ENCODE data around the gene SCAMP3.
"Not testable (repeated sequence)": the region's sequence is repeated elsewhere in the genome, so short reads cannot be mapped to it uniquely, and the experiment has no call there.

SCAMP3 gene

GRCh38 chr1:155261852-155262673 lies at the start of gene SCAMP3:
SCAMP3 (minus strand) TSS chr1:155262360; CDS start chr1:155262151, 209 bp downstream.
- DNase-seq, result peak; percentile 96 to 98

- no peak for DNase-seq
These were observed 47.4 kb upstream of the SCAMP3 start for GRCh38 chr1:155309423-155310021.

GRCh38 chr1:155308493-155309422 lies 46.6 kb upstream of the SCAMP3 start, which contains the start of gene FDPS:
FDPS (plus strand) TSS chr1:155308866; CDS start chr1:155309790, 924 bp downstream.
- DNase-seq, result peak; percentile 97

GRCh38 chr1:155307247-155307740 lies 45.1 kb upstream of the SCAMP3 start:
- peak; percentile 16 to 30 for DNase-seq

- no peak for DNase-seq
These were observed 43.8 kb upstream of the SCAMP3 start for GRCh38 chr1:155305881-155306391.

- no peak for DNase-seq
These were observed 42.5 kb upstream of the SCAMP3 start for GRCh38 chr1:155304558-155305063.

- no peak for DNase-seq
These were observed 39.2 kb upstream of the SCAMP3 start, which contains the start of gene PKLR for GRCh38 chr1:155301342-155301841. PKLR (minus strand) TSS chr1:155301438; CDS start chr1:155301395, 43 bp downstream.

- no peak for DNase-seq
These were observed 38.6 kb upstream of the SCAMP3 start for GRCh38 chr1:155300553-155301329.

- no peak for DNase-seq
These were observed 37.9 kb upstream of the SCAMP3 start for GRCh38 chr1:155300024-155300423.

GRCh38 chr1:155297384-155297783 lies 35.2 kb upstream of the SCAMP3 start:
- no peak for DNase-seq

- DNase-seq, result no peak
These were observed 34.5 kb upstream of the SCAMP3 start for GRCh38 chr1:155296661-155297060.

GRCh38 chr1:155295942-155296267 lies 33.7 kb upstream of the SCAMP3 start:
- DNase-seq, result no peak

- no peak for DNase-seq
These were observed 33.2 kb upstream of the SCAMP3 start for GRCh38 chr1:155295183-155295941.

- DNase-seq, result no peak
These were observed 32.5 kb upstream of the SCAMP3 start for GRCh38 chr1:155294520-155295182.

GRCh38 chr1:155293086-155293749 lies 31.1 kb upstream of the SCAMP3 start:
- no peak for DNase-seq

- DNase-seq, result not testable (repeated sequence)
These were observed 28.8 kb upstream of the SCAMP3 start for GRCh38 chr1:155291006-155291405.

- DNase-seq, result no peak
These were observed 25.9 kb upstream of the SCAMP3 start for GRCh38 chr1:155287987-155288543.

GRCh38 chr1:155286544-155286943 lies 24.4 kb upstream of the SCAMP3 start:
- DNase-seq, result no peak

GRCh38 chr1:155285631-155286044 lies 23.5 kb upstream of the SCAMP3 start:
- no peak for DNase-seq
